NCI-H446 (cell line): ENCODE data around the gene DOCK9.

ENCODE experiments used
- DNase-seq, 2 experiments: peaks; one replicate each; lab custom pipeline; 2025; lab: John Stamatoyannopoulos, UW

Gene DOCK9

GRCh38 chr13:98977568-98978265 is at the start of gene DOCK9:
Gene DOCK9, minus strand, starts transcription at chr13:98978064. Its CDS starts 155 bp downstream, at chr13:98977909.
- no peak for DNase-seq

- no peak for DNase-seq
Measured at GRCh38 chr13:99027260-99027659, 49.4 kb upstream of the DOCK9 start.

- no peak for DNase-seq
Measured at GRCh38 chr13:99022941-99023340, 45.1 kb upstream of the DOCK9 start.

- no peak for DNase-seq
Measured at GRCh38 chr13:99018418-99019180, 40.7 kb upstream of the DOCK9 start.

GRCh38 chr13:99015606-99016490 is 38.0 kb upstream of the DOCK9 start:
- no peak for DNase-seq

- DNase-seq, result no peak
Measured at GRCh38 chr13:99014522-99014921, 36.7 kb upstream of the DOCK9 start.

- DNase-seq, result no peak
Measured at GRCh38 chr13:99013951-99014350, 36.1 kb upstream of the DOCK9 start.

- no peak for DNase-seq
Measured at GRCh38 chr13:99012539-99012938, 34.7 kb upstream of the DOCK9 start.

GRCh38 chr13:99009987-99010551 is 32.2 kb upstream of the DOCK9 start:
- peak in 1 of 2 experiments; percentile 1 for DNase-seq

GRCh38 chr13:99008577-99008976 is 30.7 kb upstream of the DOCK9 start:
- DNase-seq, result no peak

GRCh38 chr13:99007414-99007986 is 29.6 kb upstream of the DOCK9 start:
- DNase-seq, result no peak

GRCh38 chr13:99005609-99006008 is 27.7 kb upstream of the DOCK9 start:
- no peak for DNase-seq

- DNase-seq, result no peak
Measured at GRCh38 chr13:99004978-99005377, 27.1 kb upstream of the DOCK9 start.

- peak in 1 of 2 experiments; percentile 1 for DNase-seq
Measured at GRCh38 chr13:99003851-99004471, 26.1 kb upstream of the DOCK9 start.

GRCh38 chr13:99003186-99003585 is 25.3 kb upstream of the DOCK9 start:
- DNase-seq, result peak in 1 of 2 experiments; percentile 1

- DNase-seq, result no peak
Measured at GRCh38 chr13:99002172-99002710, 24.4 kb upstream of the DOCK9 start.

- DNase-seq, result no peak
Measured at GRCh38 chr13:99000137-99000536, 22.3 kb upstream of the DOCK9 start.

GRCh38 chr13:98999639-98999952 is 21.7 kb upstream of the DOCK9 start:
- DNase-seq, result no peak

GRCh38 chr13:98998831-98999638 is 21.2 kb upstream of the DOCK9 start:
- no peak for DNase-seq
